Right forelimb (tissue), 1 donor: Measurements from ENCODE around the gene GLT1D1.

Experiments
- DNase-seq: peaks from one replicate; pipeline ENCODE4 v3.0.0-alpha.2; 2018

Gene GLT1D1

GRCh38 chr12:129009833-129010622 lies 156.8 kb downstream of the GLT1D1 start:
- DNase-seq = no peak

DNA sequence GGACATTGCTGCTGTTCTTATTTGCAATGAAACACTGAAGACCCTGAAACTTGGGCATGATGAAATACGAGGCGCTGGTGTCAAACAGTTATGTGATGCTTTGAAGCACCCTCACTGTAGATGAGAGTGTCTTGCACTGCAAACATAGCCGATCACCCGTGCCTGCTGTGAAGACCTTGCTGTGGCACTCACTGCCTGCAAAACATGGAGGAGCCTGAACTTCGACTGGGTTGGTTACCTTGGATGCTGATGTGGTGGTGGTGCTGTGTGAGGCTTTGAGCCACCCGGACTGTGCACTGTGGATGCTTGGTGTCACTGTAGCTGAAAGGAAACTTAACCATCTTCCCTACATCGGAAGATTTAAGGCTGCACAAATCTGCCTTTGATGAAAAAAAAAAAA lies 162.9 kb downstream of the GLT1D1 start:
- no peak for DNase-seq

GRCh38 chr12:129025055-129025454 lies 171.8 kb downstream of the GLT1D1 start:
- DNase-seq = no peak

GRCh38 chr12:129028844-129029243 lies 175.6 kb downstream of the GLT1D1 start:
- DNase-seq = no peak
